M059J (cell line): ENCODE results near the gene TIRAP. TPM values are rescaled to one million over a fixed set of nuclear protein-coding genes. Genes with fewer than 3 reads are reported as not detected.

Source experiments
- DNase-seq: peaks from one replicate; pipeline ENCODE4 v3.0.0-alpha.2; 2012; ENCODE audit warnings: low read depth
- total RNA-seq: library from RNA; depleted of rRNA; stranded (reverse); fragments of >200 nt; shearing (Covaris generic); gene quantifications from 2 replicates; pipeline ENCODE4 v1.2.3, GENCODE V29; 2014

TIRAP gene
- total RNA-seq, 1 experiment from 2014 or later: 8.1 TPM

GRCh38 chr11:126322996-126323395 lies 40.1 kb downstream of the TIRAP start:
- DNase-seq: no peak

DNA sequence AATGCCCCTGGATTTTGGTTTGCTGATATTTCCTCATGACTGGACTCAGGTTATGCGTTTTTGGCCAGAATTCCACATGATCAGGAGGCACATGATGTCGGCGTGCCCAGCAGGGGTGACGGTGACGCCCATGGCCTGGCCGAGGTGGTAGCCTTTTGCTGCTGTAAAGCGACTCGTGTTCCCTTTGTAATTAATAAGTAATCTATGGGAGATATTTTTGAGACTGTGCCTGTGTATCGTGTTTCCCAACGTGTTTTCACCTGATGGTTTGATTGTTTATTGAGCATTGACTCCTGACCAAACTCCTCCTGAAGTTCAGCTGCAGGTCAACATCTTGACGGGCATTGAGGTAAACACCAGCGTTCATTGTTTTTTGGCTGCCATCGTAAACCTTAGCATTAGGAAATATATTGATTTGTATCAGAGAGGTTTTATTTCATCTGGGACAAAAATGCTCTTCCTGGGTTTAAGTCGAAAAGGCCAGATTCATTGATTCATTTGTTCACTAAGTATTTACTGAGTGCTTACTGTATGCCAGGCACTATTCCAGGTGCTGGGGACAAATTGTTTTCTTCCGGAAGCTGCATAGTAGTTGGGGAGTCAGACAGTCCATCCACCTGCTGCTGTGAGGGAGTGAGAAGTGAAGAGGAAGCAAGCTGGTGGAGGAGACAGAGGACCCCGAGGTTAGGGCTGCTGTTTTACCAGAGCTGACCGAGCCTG lies 44.5 kb downstream of the TIRAP start:
- DNase-seq: no peak

DNA sequence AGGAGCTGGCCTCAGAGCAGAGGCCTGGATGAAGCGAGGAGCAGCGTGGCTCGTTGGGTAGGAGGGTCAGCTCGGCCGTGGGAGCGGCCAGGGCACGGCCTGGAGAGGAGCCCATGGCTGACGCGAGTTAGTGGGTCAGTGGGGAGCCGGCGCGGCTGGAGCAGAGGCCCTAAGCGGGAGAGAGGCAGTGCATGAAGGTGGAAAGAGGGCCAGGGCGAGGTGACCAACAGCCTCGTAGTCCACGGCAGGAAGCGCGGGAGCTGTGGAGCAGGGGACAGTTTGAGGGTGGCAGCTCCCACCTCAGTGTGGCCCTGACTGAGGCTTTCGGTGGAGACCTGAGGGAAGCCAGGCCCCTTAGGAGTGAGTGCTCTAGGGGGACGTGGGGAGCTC lies 45.1 kb downstream of the TIRAP start:
- no peak for DNase-seq

DNA sequence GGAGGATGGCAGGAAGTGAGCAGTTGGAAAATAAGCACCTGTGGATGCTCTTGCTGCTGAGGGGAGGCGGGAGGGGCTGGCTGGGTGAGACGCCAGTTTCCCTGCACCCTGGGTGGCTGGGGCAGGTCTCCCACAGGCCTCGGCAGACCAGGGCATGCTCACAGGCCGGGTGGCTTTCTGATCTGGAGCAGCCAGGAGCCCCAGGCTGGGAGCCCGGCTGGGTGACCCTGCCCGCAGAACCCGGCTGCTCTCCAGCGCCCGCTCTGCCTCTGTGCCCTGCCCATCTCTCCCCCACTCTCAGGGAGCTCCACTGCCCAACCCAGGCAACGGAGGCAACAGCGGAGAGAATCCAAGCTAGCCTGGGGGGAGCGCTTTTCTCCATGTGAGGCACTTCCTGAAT lies 45.6 kb downstream of the TIRAP start:
- no peak for DNase-seq

DNA sequence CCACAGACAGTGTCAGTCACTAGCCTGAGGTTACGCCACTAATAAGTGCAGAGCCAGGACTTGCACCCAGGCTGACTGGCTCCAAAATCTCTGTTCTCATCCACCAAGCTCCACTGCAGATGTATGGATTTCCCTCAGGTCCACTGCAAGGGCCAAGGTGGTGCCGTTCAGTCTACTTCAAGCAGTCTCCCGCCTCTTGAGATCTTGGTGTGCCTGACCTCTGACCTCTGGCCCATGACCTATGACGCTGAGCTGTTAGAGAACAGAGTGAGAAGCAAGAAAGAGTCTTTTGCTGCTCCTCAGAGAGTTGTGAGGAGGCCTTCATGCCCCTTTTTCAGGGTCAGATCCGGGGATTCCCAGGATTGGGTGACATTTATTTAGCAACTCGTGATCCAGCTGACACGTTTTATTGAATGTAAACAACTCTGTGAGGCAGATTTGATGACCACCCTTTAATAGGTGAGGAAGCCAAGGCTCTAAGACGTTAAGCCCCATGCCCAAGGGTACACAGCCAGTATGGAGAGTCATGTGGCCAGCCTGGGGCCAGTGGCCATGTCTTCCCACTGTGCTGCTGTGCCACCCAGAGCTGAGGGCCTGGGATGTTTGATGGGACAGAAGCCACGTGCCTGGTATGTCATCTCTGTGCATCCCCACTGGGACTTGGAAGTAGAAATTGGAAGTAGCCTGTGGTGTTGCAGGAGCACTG lies 46.2 kb downstream of the TIRAP start:
- no peak for DNase-seq

GRCh38 chr11:126329644-126330211 lies 46.8 kb downstream of the TIRAP start:
- no peak for DNase-seq

GRCh38 chr11:126331286-126331685 lies 48.4 kb downstream of the TIRAP start:
- no peak for DNase-seq

GRCh38 chr11:126332221-126332711 lies 49.4 kb downstream of the TIRAP start:
- DNase-seq: peak; percentile 93

GRCh38 chr11:126333142-126333541 lies 50.2 kb downstream of the TIRAP start:
- DNase-seq: no peak

GRCh38 chr11:126334659-126335462 lies 52.0 kb downstream of the TIRAP start:
- DNase-seq: peak; percentile 76

- no peak for DNase-seq
Measured at GRCh38 chr11:126335463-126335760, 52.5 kb downstream of the TIRAP start.

- DNase-seq: no peak
Measured at GRCh38 chr11:126336138-126336541, 53.2 kb downstream of the TIRAP start.

GRCh38 chr11:126336671-126337101 lies 53.8 kb downstream of the TIRAP start:
- DNase-seq: no peak

DNA sequence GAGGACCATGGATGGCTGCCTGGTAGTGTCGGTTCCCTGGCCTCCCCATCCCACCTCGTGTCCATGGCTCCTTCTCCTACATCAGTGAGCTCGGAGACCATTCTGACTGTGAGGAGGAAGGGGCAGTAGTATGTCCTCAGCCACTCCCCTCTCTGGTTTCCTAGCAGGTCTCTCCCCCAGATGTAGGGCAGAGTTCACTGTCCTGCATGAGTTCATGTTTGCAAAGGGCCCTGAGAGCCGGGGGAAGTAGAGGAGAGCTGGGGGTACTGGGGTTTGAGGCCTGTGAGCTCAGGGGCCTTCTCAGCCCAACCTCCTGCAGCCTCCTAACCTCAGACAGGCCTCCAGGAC lies 54.2 kb downstream of the TIRAP start:
- no peak for DNase-seq

DNA sequence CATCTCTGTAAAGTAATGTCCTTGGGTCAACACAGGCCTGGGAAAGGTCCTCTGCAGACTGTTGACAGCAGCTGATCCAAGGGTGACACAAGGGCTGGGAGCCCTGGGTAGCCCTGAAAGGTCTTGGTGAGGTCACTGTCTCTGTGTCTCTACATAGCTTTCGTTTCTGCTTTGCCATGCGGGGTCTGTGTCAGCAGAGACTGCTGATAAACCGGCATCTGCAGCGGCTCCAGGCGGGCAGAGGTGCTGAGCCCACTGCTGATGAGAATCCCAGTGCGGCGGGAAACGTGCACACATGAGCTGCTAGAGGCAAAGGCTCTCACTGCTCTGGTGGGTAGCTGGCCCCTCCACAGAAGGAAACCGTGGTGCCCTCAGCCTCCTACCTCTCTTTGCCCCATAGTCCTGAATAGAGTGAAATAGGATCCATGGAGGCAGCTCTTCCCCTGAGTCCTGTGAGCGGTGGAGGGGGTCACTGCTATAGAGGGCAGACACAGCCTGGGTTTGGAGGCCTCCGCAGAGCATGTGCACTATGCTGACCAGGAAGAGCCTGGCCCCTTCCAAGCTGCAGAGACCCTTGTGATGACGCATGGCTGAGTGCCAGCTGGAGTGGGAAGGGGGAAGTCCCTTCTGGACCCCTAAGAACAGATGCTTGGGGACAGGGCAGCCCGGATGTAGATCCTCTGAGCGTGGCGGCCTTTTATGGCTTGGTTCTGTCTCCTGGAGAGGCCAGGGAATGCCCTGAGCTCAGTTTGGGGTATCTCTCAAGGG lies 54.8 kb downstream of the TIRAP start:
- DNase-seq: no peak

DNA sequence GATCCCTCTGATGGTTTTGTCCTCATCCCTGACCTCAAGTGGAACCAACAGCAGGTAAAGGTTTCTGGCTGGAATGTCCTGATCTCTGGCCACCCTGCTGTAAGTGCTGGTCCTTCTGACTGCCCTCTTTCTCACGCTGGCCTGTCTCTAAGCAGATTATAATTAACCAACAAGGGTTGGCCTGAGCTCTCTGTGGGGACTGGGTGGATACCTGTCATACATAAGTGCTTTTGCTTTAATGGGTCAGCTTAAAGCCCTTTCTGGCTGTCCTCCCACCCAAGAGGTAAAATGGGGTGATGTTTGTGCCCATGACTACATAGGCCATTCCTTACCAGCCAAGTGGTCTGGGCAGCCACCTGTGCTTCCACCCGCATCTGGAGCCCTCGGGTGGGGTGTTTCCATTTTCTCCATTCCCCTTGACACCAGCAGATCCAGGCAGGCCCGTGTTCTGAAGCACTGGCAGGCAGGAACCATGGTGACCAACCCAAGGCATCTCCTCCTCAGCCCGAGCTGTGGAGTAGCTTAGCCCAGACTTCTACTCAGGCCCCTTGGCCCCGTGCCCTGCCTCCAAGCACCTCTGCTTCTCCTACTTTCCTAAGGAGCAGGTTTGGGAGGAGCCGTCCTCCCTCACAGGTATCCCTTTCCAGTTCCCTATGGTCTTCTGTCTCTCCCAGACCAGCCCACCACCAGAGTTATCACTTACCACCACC lies 55.6 kb downstream of the TIRAP start:
- DNase-seq: no peak

- peak; percentile 35 for DNase-seq
Measured at GRCh38 chr11:126339073-126339862, 56.4 kb downstream of the TIRAP start.

- DNase-seq: peak; percentile 87
Measured at GRCh38 chr11:126339863-126340434, 57.1 kb downstream of the TIRAP start.

DNA sequence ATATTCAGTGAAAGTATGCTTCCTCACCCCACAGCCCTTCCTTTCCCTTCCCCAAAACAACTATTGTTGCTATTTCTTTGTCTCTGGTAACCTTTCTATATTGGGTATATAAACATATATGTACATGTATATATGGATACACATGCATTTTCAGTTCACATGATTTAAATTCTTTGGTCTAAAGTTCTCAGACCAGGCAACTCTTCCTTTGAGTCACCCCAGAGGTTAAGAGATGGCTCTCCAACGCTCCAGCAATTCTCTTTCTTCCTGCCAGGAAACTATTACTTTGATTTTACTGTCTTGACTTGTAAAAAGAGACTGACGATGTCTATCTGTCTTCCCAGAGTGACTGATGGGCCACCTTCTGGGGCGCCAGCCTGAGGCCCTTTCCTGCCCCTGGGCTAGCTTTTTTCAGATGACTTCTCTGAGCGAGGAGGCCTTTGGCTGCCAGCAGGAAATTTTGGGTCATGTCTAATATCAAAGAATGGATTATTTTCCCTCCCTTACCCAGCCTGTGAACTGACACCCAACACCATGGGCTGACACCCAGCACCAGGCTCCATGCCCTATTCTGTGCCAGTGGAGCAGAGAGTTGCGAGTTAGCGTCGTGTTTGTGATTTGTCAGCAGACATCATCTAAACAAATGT lies 58.2 kb downstream of the TIRAP start:
- peak; percentile 68 for DNase-seq
